PC-3 (cell line): ENCODE measurements around the gene GMEB2. TPM values are rescaled to one million over a fixed set of nuclear protein-coding genes. Genes with fewer than 3 reads are reported as not detected.

Experiments used
- ATAC-seq: fragments of 200-7000 bp; cut with Tn5 transposase; 2 replicates; pipeline ENCODE4 v1.9.1; 2020; ENCODE audit warnings: mild to moderate bottlenecking, moderate library complexity
- BruUV-seq: library from RNA; stranded (reverse); fragments of 400-500 nt; replicated peaks from 2 replicates; lab custom pipeline; 2021; lab: Mats Ljungman, UMichigan
- CTCF ChIA-PET: fragments of 300-600 bp; sonication (Branson Sonifier 250); formaldehyde crosslinking; loops from one replicate; lab custom pipeline; 2022; ENCODE audit warnings: antibody characterized with exemption; lab: Charles Lee
- POLR2A ChIA-PET: fragments of 300-600 bp; sonication (Branson Sonifier 250); formaldehyde crosslinking; loops from one replicate; lab custom pipeline; 2022; ENCODE audit warnings: antibody characterized with exemption; ENCODE audit not compliant: unreplicated experiment; lab: Charles Lee
- DNase-seq: peaks from one replicate; pipeline ENCODE4 v3.0.0-alpha.2; 2015
- H2AFZ ChIP-seq: fragments of 300-600 bp; sonication (generic); 2 replicates; pipeline ENCODE4 v1.6.0; 2016; ENCODE audit warnings: antibody characterized with exemption, low read length
- H3F3A ChIP-seq: fragments of 300-600 bp; sonication (generic); one replicate; pipeline ENCODE4 v1.6.0; 2017; ENCODE audit warnings: antibody characterized with exemption, low read length, control low read depth, mild to moderate bottlenecking; ENCODE audit not compliant: unreplicated experiment
- H3K27ac ChIP-seq: fragments of 300-600 bp; sonication (generic); 2 replicates; pipeline ENCODE4 v1.5.1; 2016; ENCODE audit warnings: mild to moderate bottlenecking, low read length
- H3K27me3 ChIP-seq: fragments of 300-600 bp; sonication (generic); 2 replicates; pipeline ENCODE4 v1.6.1; 2016; ENCODE audit warnings: low read length, mixed read lengths
- H3K36me3 ChIP-seq: fragments of 300-600 bp; sonication (generic); 2 replicates; pipeline ENCODE4 v1.6.1; 2016; ENCODE audit warnings: low read depth, mixed run types, low read length, mixed read lengths
- H3K4me1 ChIP-seq: fragments of 300-600 bp; sonication (generic); 2 replicates; pipeline ENCODE4 v1.5.1; 2016; ENCODE audit warnings: low read length; ENCODE audit not compliant: insufficient read depth
- H3K4me2 ChIP-seq: fragments of 300-600 bp; sonication (generic); 2 replicates; pipeline ENCODE4 v1.6.0; 2016; ENCODE audit warnings: low read length
- H3K4me3 ChIP-seq: fragments of 300-600 bp; sonication (generic); 2 replicates; pipeline ENCODE4 v1.5.1; 2016; ENCODE audit warnings: mild to moderate bottlenecking, low read length, mixed read lengths
- H3K79me2 ChIP-seq: fragments of 300-600 bp; sonication (generic); 2 replicates; pipeline ENCODE4 v1.6.1; 2017; ENCODE audit warnings: low read length, mixed read lengths
- H3K9ac ChIP-seq: fragments of 300-600 bp; sonication (generic); 2 replicates; pipeline ENCODE4 v1.6.0; 2016; ENCODE audit warnings: mild to moderate bottlenecking, low read length
- H3K9me2 ChIP-seq: fragments of 300-600 bp; sonication (generic); replicated peaks from 2 replicates; pipeline ENCODE4 v1.6.1; 2016; ENCODE audit warnings: mixed run types, low read length, mixed read lengths
- H3K9me3 ChIP-seq: fragments of 300-600 bp; sonication (generic); 2 replicates; pipeline ENCODE4 v1.6.1; 2016; ENCODE audit warnings: low read length, mixed read lengths
- H4K20me1 ChIP-seq: fragments of 300-600 bp; sonication (generic); 2 replicates; pipeline ENCODE4 v1.6.1; 2016; ENCODE audit warnings: low read length, mixed read lengths
- CTCF ChIP-seq: fragments of 300-600 bp; sonication (generic); conservative IDR thresholded peaks from 2 replicates; pipeline ENCODE4 v1.5.1; 2017; ENCODE audit warnings: antibody characterized with exemption, low read depth, mild to moderate bottlenecking, low read length
- EZH2 ChIP-seq: fragments of 300-600 bp; sonication (generic); IDR thresholded peaks from one replicate; pipeline ENCODE4 v1.6.1; 2017; ENCODE audit warnings: antibody characterized with exemption, mild to moderate bottlenecking, low read length; ENCODE audit not compliant: unreplicated experiment
- EZH2phosphoT487 ChIP-seq: fragments of 300-600 bp; sonication (generic); IDR thresholded peaks from 2 replicates; pipeline ENCODE4 v1.6.1; 2018; ENCODE audit warnings: mild to moderate bottlenecking, antibody characterized with exemption, low read length, borderline replicate concordance
- intact Hi-C: fragments of 100-400 bp; cut with micrococcal nuclease; formaldehyde crosslinking; loops from 2 replicates; pipeline ENCODE4 v1.9.0; 2023
- total RNA-seq: library from RNA; depleted of rRNA; stranded (reverse); fragments of >200 nt; gene quantifications from 2 replicates; pipeline ENCODE4 v1.2.3, GENCODE V29; 2014

The GMEB2 gene
- total RNA-seq, 1 experiment from 2014 or later: 13.7 TPM

- no peaks in the 10 kb centered on the region for H3F3A ChIP-seq
- no peak for TF ChIP-seq CTCF
- no peak for TF ChIP-seq EZH2
- no peak for TF ChIP-seq EZH2phosphoT487
- BruUV-seq: no TSS peak
- H3K36me3 ChIP-seq: peaks cover 4% of the 10 kb centered on the region; the same call in 1 of the 2 replicates
- H3K4me2 ChIP-seq: no peak overlapping the region
- H3K27ac ChIP-seq: no peak overlapping the region
- intact Hi-C loops: no loop called here
- no peaks in the 10 kb centered on the region for H3K9me3 ChIP-seq
- no peaks in the 10 kb centered on the region for H3K27me3 ChIP-seq
- no peak for DNase-seq
- H2AFZ ChIP-seq: no peak overlapping the region
- no peak overlapping the region for H3K4me3 ChIP-seq
- no peaks in the 10 kb centered on the region for H3K79me2 ChIP-seq
- H3K9ac ChIP-seq: no peak overlapping the region
- ChIA-PET POLR2A (no interaction called here), CTCF (no interaction called here)
- H3K4me1 ChIP-seq: no peaks in the 10 kb centered on the region
- H4K20me1 ChIP-seq: no peaks in the 10 kb centered on the region
- H3K9me2 ChIP-seq: no peaks in the 10 kb centered on the region
- no peak for ATAC-seq
Measured at GRCh38 chr20:63558804-63559484, 68.0 kb downstream of the GMEB2 start.

- H3K79me2 ChIP-seq: no peaks in the 10 kb centered on the region
- no peaks in the 10 kb centered on the region for H3K9me2 ChIP-seq
- no peak overlapping the region for H3K27ac ChIP-seq
- H3K4me1 ChIP-seq: peaks cover 6% of the 10 kb centered on the region
- no peak overlapping the region for H3K4me3 ChIP-seq
- H4K20me1 ChIP-seq: no peaks in the 10 kb centered on the region
- H3K9me3 ChIP-seq: no peaks in the 10 kb centered on the region
- TF ChIP-seq EZH2 (no peak), CTCF (no peak), EZH2phosphoT487 (no peak)
- no peak for DNase-seq
- H3F3A ChIP-seq: no peaks in the 10 kb centered on the region
- ChIA-PET POLR2A (no interaction called here), CTCF (no interaction called here)
- no peak overlapping the region for H3K9ac ChIP-seq
- BruUV-seq: no TSS peak
- no peak for ATAC-seq
- intact Hi-C loops: no loop called here
- H3K27me3 ChIP-seq: no peaks in the 10 kb centered on the region
- peaks cover 4% of the 10 kb centered on the region; the same call in 1 of the 2 replicates for H3K36me3 ChIP-seq
- H2AFZ ChIP-seq: no peak overlapping the region
- H3K4me2 ChIP-seq: no peak overlapping the region
Measured at GRCh38 chr20:63557481-63557891, 69.4 kb downstream of the GMEB2 start.

GRCh38 chr20:63556873-63557478, 69.9 kb downstream of the GMEB2 start:
- CTCF ChIA-PET: no interaction called here

More at GRCh38 chr20:63556873-63557478, 69.9 kb downstream of the GMEB2 start:
- no peak overlapping the region for H3K4me2 ChIP-seq
- no peak overlapping the region for H3K27ac ChIP-seq
- H3K36me3 ChIP-seq: peaks cover 4% of the 10 kb centered on the region; the same call in 1 of the 2 replicates
- ATAC-seq: no peak
- H3K9me3 ChIP-seq: no peaks in the 10 kb centered on the region
- H3K4me3 ChIP-seq: no peak overlapping the region
- H3K27me3 ChIP-seq: no peaks in the 10 kb centered on the region
- no peaks in the 10 kb centered on the region for H3K79me2 ChIP-seq
- no peaks in the 10 kb centered on the region for H3K9me2 ChIP-seq
- POLR2A ChIA-PET: no interaction called here
- TF ChIP-seq EZH2 (no peak), EZH2phosphoT487 (no peak), CTCF (no peak)
- intact Hi-C loops: no loop called here
- no peaks in the 10 kb centered on the region for H3F3A ChIP-seq
- H3K4me1 ChIP-seq: peaks cover 7% of the 10 kb centered on the region
- no peak for DNase-seq
- no peak overlapping the region for H3K9ac ChIP-seq
- H2AFZ ChIP-seq: no peak overlapping the region
- BruUV-seq: no TSS peak
- no peaks in the 10 kb centered on the region for H4K20me1 ChIP-seq
